ENCODE results near the gene LFNG.
A peak's percentile ranks its signal among the peaks of the same experiment; 100 is the strongest.
"Not testable (repeated sequence)": the region's sequence is repeated elsewhere in the genome, so short reads cannot be mapped to it uniquely, and the experiment has no call there.

The LFNG gene

GRCh38 chr7:2553831-2554581, 34.4 kb downstream of the LFNG start:
- DNase-seq, result no peak

- no peak for DNase-seq
These were observed 35.1 kb downstream of the LFNG start for GRCh38 chr7:2554661-2555111.

GRCh38 chr7:2555121-2556052, 35.8 kb downstream of the LFNG start, which contains the start of gene BRAT1:
Gene BRAT1, minus strand, starts transcription at chr7:2555524. Its CDS starts 1,093 bp downstream, at chr7:2554431.
- peak; percentile 94 for DNase-seq

GRCh38 chr7:2558629-2559282, 39.2 kb downstream of the LFNG start, which contains the start of gene IQCE:
Gene IQCE, plus strand, starts transcription at chr7:2558979. Its CDS starts 203 bp downstream, at chr7:2559182.
- DNase-seq, result peak; percentile 91

GRCh38 chr7:2559283-2559950, 39.8 kb downstream of the LFNG start:
- peak; percentile 24 for DNase-seq

GRCh38 chr7:2563955-2564354, 44.4 kb downstream of the LFNG start:
- not testable (repeated sequence) for DNase-seq

GRCh38 chr7:2564970-2565540, 45.5 kb downstream of the LFNG start:
- DNase-seq, result no peak

- no peak for DNase-seq
These were observed 46.8 kb downstream of the LFNG start for GRCh38 chr7:2566348-2566889.

- peak; percentile 36 for DNase-seq
These were observed 47.5 kb downstream of the LFNG start for GRCh38 chr7:2566890-2567678.

- DNase-seq, result no peak
These were observed 48.2 kb downstream of the LFNG start for GRCh38 chr7:2567679-2568278.

- DNase-seq, result no peak
These were observed 49.1 kb downstream of the LFNG start for GRCh38 chr7:2568521-2569223.

GRCh38 chr7:2569421-2569820, 49.8 kb downstream of the LFNG start:
- no peak for DNase-seq

- DNase-seq, result no peak
These were observed 50.4 kb downstream of the LFNG start for GRCh38 chr7:2570021-2570420.

- no peak for DNase-seq
These were observed 51.8 kb downstream of the LFNG start for GRCh38 chr7:2571409-2571808.

GRCh38 chr7:2572101-2572842, 52.7 kb downstream of the LFNG start:
- no peak for DNase-seq

- DNase-seq, result no peak
These were observed 54.2 kb downstream of the LFNG start for GRCh38 chr7:2573761-2574160.

GRCh38 chr7:2575046-2575732, 55.6 kb downstream of the LFNG start:
- DNase-seq, result no peak

- DNase-seq, result no peak
These were observed 56.3 kb downstream of the LFNG start for GRCh38 chr7:2575733-2576340.
